K562 (cell line): ENCODE data around the gene CHSY3. TPM values are rescaled to one million over a fixed set of nuclear protein-coding genes. Genes with fewer than 3 reads are reported as not detected.

ENCODE experiments used
- ATAC-seq: fragments of 200-7000 bp; cut with Tn5 transposase; 3 replicates; pipeline ENCODE4 v1.9.1; 2020; ENCODE audit warnings: moderate library complexity
- BruUV-seq: library from RNA; stranded (reverse); fragments of 400-500 nt; replicated peaks from 2 replicates; lab custom pipeline; 2021; lab: Mats Ljungman, UMichigan
- CTCF ChIA-PET: fragments of 300-600 bp; formaldehyde crosslinking; extraction: SDS; loops from one replicate; lab custom pipeline; 2021; ENCODE audit warnings: low intra/inter-chr PET ratio; lab: Yijun Ruan, JAX
- POLR2A ChIA-PET: fragments of 300-600, 350-650 bp; sonication (Branson Sonifier 250); formaldehyde crosslinking; extraction: SDS; loops from one replicate; lab custom pipeline; 2021; ENCODE audit warnings: antibody characterized with exemption, inconsistent platforms; lab: Yijun Ruan, JAX
- DNase-seq, 4 experiments: peaks; one replicate each; pipeline versions ENCODE4 v3.0.0 to v3.0.0-alpha.2; 2011 to 2018; ENCODE audit warnings: low spot score in 3 of 4, mixed read lengths in 3 of 4; ENCODE audit errors: extremely low read depth in 1 of 4
- FAIRE-seq: peaks from 2 replicates; lab custom pipeline; 2011; peaks lifted over from hg19 to GRCh38; lab: Jason Lieb, UNC
- H2AFZ ChIP-seq: 2 replicates; pipeline ENCODE4 v1.6.0; 2011; ENCODE audit warnings: low read depth, low read length, control low read depth, inconsistent platforms
- H3K27ac ChIP-seq: fragments of 200-600 bp; 3 replicates; pipeline ENCODE4 v1.8.0; 2011; ENCODE audit warnings: low read depth, mild to moderate bottlenecking, control low read depth, inconsistent platforms, low read length, moderate library complexity, mixed read lengths; ENCODE audit errors: extremely low read depth
- H3K27me3 ChIP-seq, 2 experiments: fragments of 300-600 bp in 1 of 2; 2 replicates in 1 of 2; 3 replicates in 1 of 2; pipeline versions ENCODE4 v1.6.0 to v1.8.0; 2011; ENCODE audit warnings: inconsistent platforms in 2 of 2, low read length in 2 of 2, mild to moderate bottlenecking in 1 of 2, mixed read lengths in 1 of 2, moderate library complexity in 1 of 2; ENCODE audit not compliant: control insufficient read depth in 2 of 2, insufficient read depth in 2 of 2
- H3K36me3 ChIP-seq: fragments of 300-600 bp; 3 replicates; pipeline ENCODE4 v1.8.0; 2011; ENCODE audit warnings: mild to moderate bottlenecking, low read length, inconsistent platforms; ENCODE audit not compliant: control insufficient read depth, insufficient read depth
- H3K4me1 ChIP-seq, 2 experiments: fragments of 200-600 bp in 1 of 2; replicated peaks in 1 of 2; 2 replicates in 1 of 2; 3 replicates in 1 of 2; pipeline versions ENCODE4 v1.5.1 to v1.8.0; 2011; ENCODE audit warnings: inconsistent platforms in 2 of 2, low read length in 2 of 2, mild to moderate bottlenecking in 1 of 2, mixed read lengths in 1 of 2, moderate library complexity in 1 of 2; ENCODE audit not compliant: control insufficient read depth in 2 of 2, insufficient read depth in 2 of 2
- H3K4me2 ChIP-seq: 2 replicates; pipeline ENCODE4 v1.6.1; 2011; ENCODE audit warnings: low read length, control low read depth, inconsistent platforms, mixed read lengths; ENCODE audit not compliant: insufficient read depth
- H3K4me3 ChIP-seq: fragments of 200-600 bp; sonication (generic), shearing (Covaris generic); 2 replicates; pipeline ENCODE4 v1.5.1; 2016; ENCODE audit warnings: control low read depth, inconsistent platforms
- H3K79me2 ChIP-seq: fragments of 200-600 bp; 3 replicates; pipeline ENCODE4 v1.8.0; 2011; ENCODE audit warnings: low read length, inconsistent platforms; ENCODE audit not compliant: control insufficient read depth, insufficient read depth
- H3K9ac ChIP-seq, 2 experiments: 2 replicates each; pipeline versions ENCODE4 v1.6.0 to v1.6.1; 2011; ENCODE audit warnings: low read depth in 2 of 2, low read length in 2 of 2, control low read depth in 1 of 2, inconsistent platforms in 1 of 2, mild to moderate bottlenecking in 1 of 2, mixed read lengths in 1 of 2; ENCODE audit not compliant: insufficient read depth in 1 of 2
- H3K9me1 ChIP-seq: one replicate; pipeline ENCODE4 v1.6.0; 2011; ENCODE audit warnings: inconsistent platforms, mild to moderate bottlenecking, low read length, moderate library complexity; ENCODE audit not compliant: control insufficient read depth, insufficient read depth
- H3K9me3 ChIP-seq: replicated peaks from 2 replicates; pipeline ENCODE4 v1.5.1; 2011; ENCODE audit warnings: low read depth, low read length, inconsistent platforms; ENCODE audit not compliant: control insufficient read depth, insufficient read depth
- H4K20me1 ChIP-seq: replicated peaks from 2 replicates; pipeline ENCODE4 v1.6.1; 2011; ENCODE audit warnings: low read length, inconsistent platforms, mixed read lengths; ENCODE audit not compliant: control insufficient read depth, insufficient read depth
- BRD9 ChIP-seq: fragments of 450-650 bp; IDR thresholded peaks from 2 replicates; pipeline ENCODE4 v1.6.1; 2018; ENCODE audit warnings: low read depth; ENCODE audit not compliant: partially characterized antibody
- CCAR2 ChIP-seq: fragments of 200-400 bp; formaldehyde crosslinking; IDR thresholded peaks from 2 replicates; pipeline ENCODE4 v1.6.1; 2017; ENCODE audit warnings: mild to moderate bottlenecking, low read depth, low read length
- CREBBP ChIP-seq: IDR thresholded peaks from one replicate; pipeline ENCODE4 v1.6.1; 2012; ENCODE audit warnings: low read depth, mild to moderate bottlenecking, control low read depth, inconsistent platforms, low read length
- NFXL1 ChIP-seq: fragments of 450-650 bp; formaldehyde crosslinking; IDR thresholded peaks from 2 replicates; pipeline ENCODE4 v1.4.0; 2021; ENCODE audit warnings: mild to moderate bottlenecking
- NR2F6 ChIP-seq: fragments of 450-650 bp; formaldehyde crosslinking; IDR thresholded peaks from 2 replicates; pipeline ENCODE4 v1.4.0; 2020; ENCODE audit warnings: mild to moderate bottlenecking
- NUFIP1 ChIP-seq: fragments of 450-650 bp; IDR thresholded peaks from 2 replicates; pipeline ENCODE4 v1.6.1; 2018; ENCODE audit not compliant: partially characterized antibody
- RAD21 ChIP-seq, 2 experiments: fragments of 250-450 bp in 1 of 2; fragments of 450-650 bp in 1 of 2; sonication (Bioruptor Pico) in 1 of 2; formaldehyde crosslinking in 1 of 2; IDR thresholded peaks in 1 of 2; conservative IDR thresholded peaks in 1 of 2; 2 replicates each; pipeline versions ENCODE4 v1.4.0 to v1.8.0; 2020 to 2022; ENCODE audit warnings: mild to moderate bottlenecking in 2 of 2, moderate library complexity in 1 of 2
- SLC30A9 ChIP-seq: fragments of 250-450 bp; sonication (Bioruptor Pico); IDR thresholded peaks from 2 replicates; pipeline ENCODE4 v1.8.0; 2022; ENCODE audit warnings: mild to moderate bottlenecking, moderate library complexity
- TRIM25 ChIP-seq: fragments of 450-650 bp; IDR thresholded peaks from 2 replicates; pipeline ENCODE4 v1.7.0; 2016; ENCODE audit warnings: borderline replicate concordance
- WGBS: fragments of 100-300 bp; shearing (Covaris generic); methylation state at CpG from one replicate; pipeline ENCODE4 v1.1.6; 2016; ENCODE audit warnings: low coverage, mixed read lengths; ENCODE audit not compliant: insufficient coverage; ENCODE audit errors: missing lambda C conversion rate; 5-methylcytosine and 5-hydroxymethylcytosine counted together
- in situ Hi-C: fragments of 300-500 bp; cut with MboI; formaldehyde crosslinking; loops from 4 replicates; pipeline ENCODE4 v1.15.0; 2018; ENCODE audit warnings: inconsistent platforms, mixed read lengths
- intact Hi-C: fragments of 100-400 bp; cut with micrococcal nuclease; formaldehyde crosslinking; loops from 2 replicates; pipeline ENCODE4 v1.14.2; 2022
- polyA plus RNA-seq, 8 experiments: library from polyadenylated mRNA; depleted of rRNA in 4 of 8; stranded (reverse) in 5 of 8; unstranded in 3 of 8; fragments of >200 nt; fragmentation: Nextera tagmentation in 2 of 8; fragmentation: Illumina TruSeq in 1 of 8; extraction: Ambion mirVana in 2 of 8; extraction: Trizol in 1 of 8; gene quantifications; 2 replicates each; pipeline versions ENCODE4 v1.2.1 to v1.2.3, GENCODE V29; 2011 to 2014; ENCODE audit warnings: inconsistent platforms in 1 of 8, missing spikeins in 1 of 8
- total RNA-seq, 7 experiments: library from RNA; depleted of rRNA in 6 of 7; stranded (reverse); fragments of >200 nt in 6 of 7; fragmentation: Illumina TruSeq in 2 of 7; extraction: Trizol in 2 of 7; gene quantifications; 2 replicates each; pipeline versions ENCODE4 v1.2.1 to v1.2.3, GENCODE V29; 2011 to 2021; ENCODE audit warnings: low replicate concordance in 1 of 7

CHSY3 gene
- total and polyA plus RNA-seq, 9 of the 15 experiments (the other 6 are each of a cell fraction or from before 2014, with no cell fraction given), result 0.04 TPM; not detected in 8

GRCh38 chr5:129978270-129978669 lies 74.0 kb downstream of the CHSY3 start:
- H3K9me1 ChIP-seq, result no peaks in the 10 kb centered on the region
- H3K9me3 ChIP-seq, result no peaks in the 10 kb centered on the region; the same call in 1 of the 2 replicates
- FAIRE-seq, result no peak
- CTCF ChIA-PET, result no interaction called here
- no peak overlapping the region for H3K27ac ChIP-seq
- no peak overlapping the region for H3K9ac ChIP-seq
- in situ Hi-C loops, result no loop called here
- H3K4me1 ChIP-seq, result no peaks in the 10 kb centered on the region
- no peak overlapping the region for H2AFZ ChIP-seq
- WGBS, result 0% methylated on average over 1 of the region's 1 CpG
- no peaks in the 10 kb centered on the region for H3K79me2 ChIP-seq
- no peak overlapping the region for H3K4me3 ChIP-seq
- ATAC-seq, result no peak
- POLR2A ChIA-PET, result no interaction called here
- no peaks in the 10 kb centered on the region for H3K36me3 ChIP-seq
- BruUV-seq, result no TSS peak
- DNase-seq, result no peak
- no peaks in the 10 kb centered on the region for H3K27me3 ChIP-seq
- H4K20me1 ChIP-seq, result no peaks in the 10 kb centered on the region
- H3K4me2 ChIP-seq, result no peak overlapping the region
- TF ChIP-seq NUFIP1, result no peak
- TF ChIP-seq NFXL1 (CRISPR knock-in tag), result no peak
- TF ChIP-seq NR2F6, result no peak
- TF ChIP-seq CREBBP, result no peak
- TF ChIP-seq RAD21 (CRISPR knock-in tag; conservative IDR thresholded peaks at IDR 0.05 in 1 of 2, IDR thresholded peaks at IDR 0.05 in 1 of 2), result no peak
- no peak for TF ChIP-seq SLC30A9 (CRISPR knock-in tag)
- TF ChIP-seq CCAR2, result no peak
- no peak for TF ChIP-seq BRD9
- TF ChIP-seq TRIM25, result no peak
- intact Hi-C loops, result no loop called here
